HG03097 (cell line): Measurements from ENCODE around the gene KCNK13.
"Not testable (repeated sequence)": the region's sequence is repeated elsewhere in the genome, so short reads cannot be mapped to it uniquely, and the experiment has no call there.

Source experiments
- ATAC-seq: cut with Tn5 transposase; IDR thresholded peaks from one replicate; pipeline ENCODE4 v1.9.1; 2021; ENCODE audit not compliant: unreplicated experiment, low FRiP score

Gene KCNK13

GRCh38 chr14:90061685-90062126 is at the start of gene KCNK13:
KCNK13 (plus strand) TSS chr14:90061994; CDS start chr14:90062206, 212 bp downstream.
- ATAC-seq, result no peak

GRCh38 chr14:90017371-90017770 is 44.4 kb upstream of the KCNK13 start:
- no peak for ATAC-seq

GRCh38 chr14:90019824-90020523 is 41.8 kb upstream of the KCNK13 start:
- ATAC-seq, result no peak

GRCh38 chr14:90023176-90023896 is 38.5 kb upstream of the KCNK13 start:
- ATAC-seq, result no peak

GRCh38 chr14:90024910-90025309 is 36.9 kb upstream of the KCNK13 start:
- ATAC-seq, result no peak

GRCh38 chr14:90026608-90027007 is 35.2 kb upstream of the KCNK13 start:
- not testable (repeated sequence) for ATAC-seq

- ATAC-seq, result no peak
Observed at GRCh38 chr14:90027842-90028241, 34.0 kb upstream of the KCNK13 start.

GRCh38 chr14:90034156-90034555 is 27.6 kb upstream of the KCNK13 start:
- ATAC-seq, result no peak

- ATAC-seq, result no peak
Observed at GRCh38 chr14:90034835-90035525, 26.8 kb upstream of the KCNK13 start.

GRCh38 chr14:90039253-90040010 is 22.4 kb upstream of the KCNK13 start:
- ATAC-seq, result no peak

GRCh38 chr14:90040411-90040810 is 21.4 kb upstream of the KCNK13 start:
- ATAC-seq, result no peak

- no peak for ATAC-seq
Observed at GRCh38 chr14:90042496-90043252, 19.1 kb upstream of the KCNK13 start.

GRCh38 chr14:90045616-90046015 is 16.2 kb upstream of the KCNK13 start:
- ATAC-seq, result no peak

- ATAC-seq, result no peak
Observed at GRCh38 chr14:90049390-90049789, 12.4 kb upstream of the KCNK13 start.

- ATAC-seq, result no peak
Observed at GRCh38 chr14:90050271-90050670, 11.5 kb upstream of the KCNK13 start.

- ATAC-seq, result no peak
Observed at GRCh38 chr14:90053044-90053443, 8.8 kb upstream of the KCNK13 start.

GRCh38 chr14:90054803-90055202 is 7.0 kb upstream of the KCNK13 start:
- ATAC-seq, result no peak

- no peak for ATAC-seq
Observed at GRCh38 chr14:90056826-90057225, 5.0 kb upstream of the KCNK13 start.

GRCh38 chr14:90058876-90059458 is 2.8 kb upstream of the KCNK13 start:
- ATAC-seq, result no peak
